Mucosa of descending colon (tissue), 3 donors: Measurements from ENCODE around the gene MTPN. TPM values are rescaled to one million over a fixed set of nuclear protein-coding genes. Genes with fewer than 3 reads are reported as not detected.

Experiments
- ATAC-seq: fragments of 200-7000 bp; cut with Tn5 transposase; one replicate; pipeline ENCODE4 v1.9.1; 2020; ENCODE audit warnings: mild to moderate bottlenecking, moderate library complexity
- DNase-seq, 3 donors: peaks; one replicate each; pipeline ENCODE4 v3.0.0-alpha.2; 2020
- H3K36me3 ChIP-seq: fragments of 200-600 bp; one replicate; pipeline ENCODE4 v1.8.0; 2021; ENCODE audit warnings: low read depth, mild to moderate bottlenecking
- H3K4me1 ChIP-seq: fragments of 200-600 bp; one replicate; pipeline ENCODE4 v1.8.0; 2021; ENCODE audit warnings: low read depth, mild to moderate bottlenecking
- H3K4me3 ChIP-seq: fragments of 200-600 bp; one replicate; pipeline ENCODE4 v1.8.0; 2021; ENCODE audit warnings: mild to moderate bottlenecking
- H3K9me3 ChIP-seq: fragments of 200-600 bp; one replicate; pipeline ENCODE4 v1.8.0; 2021; ENCODE audit warnings: mild to moderate bottlenecking
- CTCF ChIP-seq: fragments of 200-600 bp; IDR thresholded peaks from one replicate; pipeline ENCODE4 v1.8.0; 2022; ENCODE audit warnings: antibody characterized with exemption, mild to moderate bottlenecking
- intact Hi-C, 2 donors: fragments of 100-400 bp; cut with DNase I in 1 of 2; cut with micrococcal nuclease in 1 of 2; formaldehyde crosslinking; loops; one replicate each; pipeline versions ENCODE4 v1.11.0 to v1.11.1; 2022; cut with DNase I, micrococcal nuclease
- total RNA-seq, 3 donors: library from RNA; stranded (reverse); fragmentation: NEBNext Ultra II Directional in 2 of 3; extraction: Animal tissue kit (Norgen Biotek cat#: 25700) in 2 of 3; gene quantifications; one replicate each; pipeline versions ENCODE4 v1.2.1 to v1.2.4, GENCODE V29; 2021 to 2023
- donor health status: DM: no; HTN: no; CAD: no; lungs with moderate emphysema.
- donor health status: DM: no; HTN: no; CAD: no.
- donor health status: DM: no; HTN: yes; CAD: no.

MTPN gene
- total RNA-seq, 3 donors from 2014 or later, result 93.1 to 97.9 (median 97.0) TPM

GRCh38 chr7:136006208-136006607, 29.0 kb upstream of the MTPN start:
- TF ChIP-seq CTCF, result no peak
- DNase-seq (no peak), ATAC-seq (no peak)
- no peak overlapping the region for H3K4me3 ChIP-seq
- H3K36me3 ChIP-seq, result no peaks in the 10 kb centered on the region
- no peaks in the 10 kb centered on the region for H3K4me1 ChIP-seq
- no peaks in the 10 kb centered on the region for H3K9me3 ChIP-seq
- intact Hi-C loops, result loop anchor here in 1 of 2 donors (5.0 kb wide), 1 partner anchor 204 kb away; no protein-coding TSS in a partner anchor

- H3K36me3 ChIP-seq, result no peaks in the 10 kb centered on the region
- H3K4me3 ChIP-seq, result no peak overlapping the region
- ATAC-seq (no peak), DNase-seq (no peak)
- intact Hi-C loops, result no loop called here
- no peak for TF ChIP-seq CTCF
- no peaks in the 10 kb centered on the region for H3K9me3 ChIP-seq
- no peaks in the 10 kb centered on the region for H3K4me1 ChIP-seq
These were observed 26.9 kb upstream of the MTPN start for GRCh38 chr7:136004083-136004482.

- DNase-seq, result no peak
- intact Hi-C loops, result no loop called here
- H3K4me3 ChIP-seq, result no peak overlapping the region
- no peak for TF ChIP-seq CTCF
- no peaks in the 10 kb centered on the region for H3K9me3 ChIP-seq
- no peak for ATAC-seq
- H3K36me3 ChIP-seq, result no peaks in the 10 kb centered on the region
- no peaks in the 10 kb centered on the region for H3K4me1 ChIP-seq
These were observed 25.6 kb upstream of the MTPN start for GRCh38 chr7:136002802-136003201.

GRCh38 chr7:136000288-136000913, 23.2 kb upstream of the MTPN start:
- H3K4me3 ChIP-seq, result no peak overlapping the region
- intact Hi-C loops, result no loop called here
- H3K36me3 ChIP-seq, result no peaks in the 10 kb centered on the region
- no peaks in the 10 kb centered on the region for H3K9me3 ChIP-seq
- ATAC-seq, result no peak
- no peak for DNase-seq
- no peak for TF ChIP-seq CTCF
- H3K4me1 ChIP-seq, result no peaks in the 10 kb centered on the region

GRCh38 chr7:135998081-135998480, 20.9 kb upstream of the MTPN start:
- TF ChIP-seq CTCF, result no peak
- intact Hi-C loops, result no loop called here

GRCh38 chr7:135995748-135996147, 18.6 kb upstream of the MTPN start:
- no peak for TF ChIP-seq CTCF
- intact Hi-C loops, result no loop called here
- no peaks in the 10 kb centered on the region for H3K36me3 ChIP-seq
- no peak overlapping the region for H3K4me3 ChIP-seq
- H3K9me3 ChIP-seq, result no peaks in the 10 kb centered on the region
- H3K4me1 ChIP-seq, result no peaks in the 10 kb centered on the region
- DNase-seq, result no peak
- no peak for ATAC-seq

More at GRCh38 chr7:135998081-135998480, 20.9 kb upstream of the MTPN start:
- H3K36me3 ChIP-seq, result no peaks in the 10 kb centered on the region
- no peak overlapping the region for H3K4me3 ChIP-seq
- DNase-seq, result no peak
- ATAC-seq, result no peak
- no peaks in the 10 kb centered on the region for H3K4me1 ChIP-seq
- H3K9me3 ChIP-seq, result no peaks in the 10 kb centered on the region
